HepG2 (cell line): ENCODE measurements around the gene TEDC2. TPM values are rescaled to one million over a fixed set of nuclear protein-coding genes. Genes with fewer than 3 reads are reported as not detected.

Experiments used
- GATAD1 ChIP-seq: IDR thresholded peaks from 2 replicates; pipeline ENCODE4 v1.6.1; 2016; ENCODE audit warnings: missing genetic modification reagents, missing compliant biosample characterization
- KAT8 ChIP-seq: IDR thresholded peaks from 2 replicates; pipeline ENCODE4 v1.6.1; 2016; ENCODE audit warnings: missing genetic modification reagents, missing compliant biosample characterization
- MAX ChIP-seq: IDR thresholded peaks from 2 replicates; pipeline ENCODE4 v1.6.1; 2012; ENCODE audit warnings: inconsistent platforms
- NCOR1 ChIP-seq: fragments of 200-600 bp; sonication (generic); IDR thresholded peaks from 2 replicates; pipeline ENCODE4 v1.7.0; 2017; ENCODE audit warnings: antibody characterized with exemption, low read length, borderline replicate concordance
- RFX5 ChIP-seq: IDR thresholded peaks from 2 replicates; pipeline ENCODE4 v1.6.1; 2011; ENCODE audit warnings: low read depth, low read length, improper control_type of control experiment
- TAF1 ChIP-seq: sonication (generic); formaldehyde crosslinking; IDR thresholded peaks from 2 replicates; pipeline ENCODE4 v1.4.0; 2020; ENCODE audit warnings: missing genetic modification reagents
- TP53 ChIP-seq: sonication (generic); formaldehyde crosslinking; conservative IDR thresholded peaks from 2 replicates; pipeline ENCODE4 v1.4.0; 2020; ENCODE audit warnings: missing genetic modification reagents
- ZBTB38 ChIP-seq: sonication (generic); formaldehyde crosslinking; IDR thresholded peaks from 2 replicates; pipeline ENCODE4 v1.5.1; 2020; ENCODE audit warnings: mild to moderate bottlenecking, missing genetic modification reagents
- ZBTB49 ChIP-seq: sonication (generic); formaldehyde crosslinking; IDR thresholded peaks from 2 replicates; pipeline ENCODE4 v1.4.0; 2020; ENCODE audit warnings: missing genetic modification reagents, borderline replicate concordance
- ZNF563 ChIP-seq: sonication (generic); formaldehyde crosslinking; IDR thresholded peaks from 2 replicates; pipeline ENCODE4 v1.8.0; 2022; ENCODE audit warnings: mild to moderate bottlenecking, moderate library complexity, missing genetic modification reagents
- polyA plus RNA-seq, 8 experiments: library from polyadenylated mRNA; depleted of rRNA in 3 of 8; stranded (reverse) in 7 of 8; unstranded in 1 of 8; fragments of >200 nt; fragmentation: Illumina TruSeq in 4 of 8; extraction: Trizol in 4 of 8; gene quantifications; 2 replicates each; pipeline versions ENCODE4 v1.2.1 to v1.2.3, GENCODE V29; 2011 to 2016; ENCODE audit warnings: low read depth in 4 of 8, missing spikeins in 1 of 8, mixed read lengths in 1 of 8; ENCODE audit not compliant: insufficient read depth in 1 of 8
- total RNA-seq, 5 experiments: library from RNA; depleted of rRNA; stranded (reverse); fragments of >200 nt; fragmentation: Illumina TruSeq; extraction: Trizol; gene quantifications; 2 replicates each; pipeline ENCODE4 v1.2.3, GENCODE V29; 2016; ENCODE audit warnings: low read depth in 1 of 5
- TF ChIP-seq, protein P1 (sequence below): sonication (generic); formaldehyde crosslinking; IDR thresholded peaks from 2 replicates; pipeline ENCODE4 v1.5.1; 2020; ENCODE audit warnings: missing genetic modification reagents, mild to moderate bottlenecking, borderline replicate concordance
- TF ChIP-seq, protein P2 (sequence below): sonication (generic); formaldehyde crosslinking; IDR thresholded peaks from 2 replicates; pipeline ENCODE4 v1.4.0; 2020; ENCODE audit warnings: mild to moderate bottlenecking, missing genetic modification reagents
- TF ChIP-seq, protein P3 (sequence below): IDR thresholded peaks from 2 replicates; pipeline ENCODE4 v1.6.1; 2016; ENCODE audit warnings: missing biosample characterization, missing genetic modification reagents, low read depth

The TEDC2 gene
- total and polyA plus RNA-seq, 2 of the 13 experiments (the other 11 are each of a cell fraction or from before 2014, with no cell fraction given), result 6.2 to 24.4 TPM

DNA sequence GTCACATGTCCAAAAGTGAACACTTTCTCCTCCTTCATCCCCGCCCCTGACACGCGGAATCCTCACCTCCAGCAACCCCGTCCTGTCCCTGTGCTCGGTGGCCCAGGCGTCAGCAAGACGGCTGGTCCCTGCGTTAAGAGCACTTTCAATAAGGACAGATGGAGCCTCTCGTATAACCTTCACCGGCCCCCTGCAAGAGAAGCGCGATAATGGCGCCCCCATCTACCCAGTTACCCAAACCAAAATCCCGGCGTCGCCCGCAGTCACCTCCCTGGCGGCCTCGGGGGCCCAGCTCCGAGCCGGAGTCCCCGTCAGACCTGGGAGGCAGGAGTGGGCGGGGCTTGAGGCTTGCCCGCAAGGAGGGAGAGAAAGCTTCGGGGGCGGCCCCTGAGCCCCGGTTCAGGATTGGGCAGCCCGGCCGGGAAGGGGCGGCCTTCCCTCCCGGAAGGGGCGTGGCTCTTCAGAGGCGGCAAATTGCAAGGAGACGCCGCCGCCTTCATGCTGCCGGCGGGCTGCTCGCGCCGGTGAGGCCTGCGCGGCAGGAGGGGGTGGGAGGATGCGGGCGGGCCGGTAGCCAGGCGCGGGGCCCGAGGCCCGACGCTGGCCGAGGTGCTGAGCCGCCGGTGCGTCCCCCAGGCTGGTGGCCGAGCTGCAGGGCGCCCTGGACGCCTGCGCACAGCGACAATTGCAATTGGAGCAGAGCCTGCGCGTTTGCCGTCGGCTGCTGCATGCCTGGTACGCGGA lies at the start of gene TEDC2 (continued):
- TF ChIP-seq ZBTB49 (no peak), NCOR1 (peak; percentile 44; the same call in 1 of the 2 replicates), MAX (peak; percentile 94), GATAD1 (CRISPR knock-in tag) (peak; percentile 88), TAF1 (CRISPR knock-in tag) (peak; percentile 35; the same call in 1 of the 2 replicates), TP53 (CRISPR knock-in tag) (no peak), KAT8 (CRISPR knock-in tag) (peak; percentile 50; the same call in 1 of the 2 replicates), ZBTB38 (CRISPR knock-in tag) (peak; percentile 16; the same call in 1 of the 2 replicates), RFX5 (no peak), ZNF563 (CRISPR knock-in tag) (no peak)
- TF ChIP-seq, protein P1, sequence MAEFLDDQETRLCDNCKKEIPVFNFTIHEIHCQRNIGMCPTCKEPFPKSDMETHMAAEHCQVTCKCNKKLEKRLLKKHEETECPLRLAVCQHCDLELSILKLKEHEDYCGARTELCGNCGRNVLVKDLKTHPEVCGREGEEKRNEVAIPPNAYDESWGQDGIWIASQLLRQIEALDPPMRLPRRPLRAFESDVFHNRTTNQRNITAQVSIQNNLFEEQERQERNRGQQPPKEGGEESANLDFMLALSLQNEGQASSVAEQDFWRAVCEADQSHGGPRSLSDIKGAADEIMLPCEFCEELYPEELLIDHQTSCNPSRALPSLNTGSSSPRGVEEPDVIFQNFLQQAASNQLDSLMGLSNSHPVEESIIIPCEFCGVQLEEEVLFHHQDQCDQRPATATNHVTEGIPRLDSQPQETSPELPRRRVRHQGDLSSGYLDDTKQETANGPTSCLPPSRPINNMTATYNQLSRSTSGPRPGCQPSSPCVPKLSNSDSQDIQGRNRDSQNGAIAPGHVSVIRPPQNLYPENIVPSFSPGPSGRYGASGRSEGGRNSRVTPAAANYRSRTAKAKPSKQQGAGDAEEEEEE (CRISPR knock-in tag), result no peak
- TF ChIP-seq, protein P2, sequence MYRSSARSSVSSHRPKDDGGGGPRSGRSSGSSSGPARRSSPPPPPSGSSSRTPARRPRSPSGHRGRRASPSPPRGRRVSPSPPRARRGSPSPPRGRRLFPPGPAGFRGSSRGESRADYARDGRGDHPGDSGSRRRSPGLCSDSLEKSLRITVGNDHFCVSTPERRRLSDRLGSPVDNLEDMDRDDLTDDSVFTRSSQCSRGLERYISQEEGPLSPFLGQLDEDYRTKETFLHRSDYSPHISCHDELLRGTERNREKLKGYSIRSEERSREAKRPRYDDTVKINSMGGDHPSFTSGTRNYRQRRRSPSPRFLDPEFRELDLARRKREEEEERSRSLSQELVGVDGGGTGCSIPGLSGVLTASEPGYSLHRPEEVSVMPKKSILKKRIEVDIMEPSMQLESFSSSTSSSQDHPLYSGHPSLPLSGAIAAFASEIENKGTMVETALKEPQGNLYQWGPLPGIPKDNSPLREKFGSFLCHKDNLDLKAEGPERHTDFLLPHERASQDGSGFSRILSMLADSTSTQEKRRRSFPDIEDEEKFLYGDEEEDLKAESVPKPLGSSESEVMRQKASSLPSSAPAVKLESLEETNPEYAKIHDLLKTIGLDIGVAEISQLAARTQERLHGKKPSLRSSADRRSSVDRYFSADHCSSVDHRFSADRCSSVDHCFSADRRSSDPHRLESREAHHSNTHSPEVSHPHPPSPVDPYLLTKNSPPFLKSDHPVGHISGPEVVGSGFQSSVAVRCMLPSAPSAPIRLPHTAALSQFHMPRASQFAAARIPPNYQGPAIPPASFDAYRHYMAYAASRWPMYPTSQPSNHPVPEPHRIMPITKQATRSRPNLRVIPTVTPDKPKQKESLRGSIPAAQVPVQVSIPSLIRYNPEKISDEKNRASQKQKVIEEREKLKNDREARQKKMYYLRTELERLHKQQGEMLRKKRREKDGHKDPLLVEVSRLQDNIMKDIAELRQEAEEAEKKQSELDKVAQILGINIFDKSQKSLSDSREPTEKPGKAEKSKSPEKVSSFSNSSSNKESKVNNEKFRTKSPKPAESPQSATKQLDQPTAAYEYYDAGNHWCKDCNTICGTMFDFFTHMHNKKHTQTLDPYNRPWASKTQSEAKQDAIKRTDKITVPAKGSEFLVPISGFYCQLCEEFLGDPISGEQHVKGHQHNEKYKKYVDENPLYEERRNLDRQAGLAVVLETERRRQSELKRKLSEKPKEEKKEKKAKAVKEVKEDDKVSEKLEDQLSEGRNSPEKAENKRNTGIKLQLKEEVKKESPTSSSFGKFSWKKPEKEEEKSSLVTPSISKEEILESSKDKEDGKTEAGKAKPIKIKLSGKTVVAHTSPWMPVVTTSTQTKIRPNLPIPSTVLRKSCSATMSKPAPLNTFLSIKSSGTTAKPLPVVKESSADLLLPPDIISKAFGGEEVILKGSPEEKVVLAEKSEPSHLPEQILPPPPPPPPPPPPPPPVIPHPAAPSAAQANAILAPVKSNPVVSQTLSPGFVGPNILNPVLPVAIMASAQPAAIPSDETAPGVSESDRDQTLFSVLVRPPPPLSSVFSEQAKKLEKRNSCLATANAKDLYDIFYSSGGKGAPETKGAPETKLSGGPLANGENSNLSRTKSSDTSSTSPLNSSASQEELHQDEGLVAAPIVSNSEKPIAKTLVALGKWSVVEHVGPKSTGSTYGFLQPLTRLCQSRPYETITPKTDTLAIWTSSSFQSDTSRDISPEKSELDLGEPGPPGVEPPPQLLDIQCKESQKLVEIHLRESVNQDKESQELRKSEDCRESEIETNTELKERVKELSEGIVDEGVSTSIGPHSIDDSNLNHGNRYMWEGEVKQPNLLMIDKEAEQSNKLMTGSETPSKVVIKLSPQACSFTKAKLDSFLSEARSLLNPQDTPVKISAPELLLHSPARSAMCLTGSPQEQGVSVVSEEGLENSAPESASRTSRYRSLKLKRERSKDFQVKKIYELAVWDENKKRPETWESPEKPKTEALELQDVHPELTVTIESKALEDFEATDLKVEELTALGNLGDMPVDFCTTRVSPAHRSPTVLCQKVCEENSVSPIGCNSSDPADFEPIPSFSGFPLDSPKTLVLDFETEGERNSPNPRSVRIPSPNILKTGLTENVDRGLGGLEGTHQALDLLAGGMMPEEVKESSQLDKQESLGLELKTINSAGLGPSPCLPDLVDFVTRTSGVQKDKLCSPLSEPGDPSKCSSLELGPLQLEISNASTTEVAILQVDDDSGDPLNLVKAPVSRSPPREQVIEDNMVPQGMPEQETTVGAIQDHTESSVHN, result no peak
- TF ChIP-seq, protein P3, sequence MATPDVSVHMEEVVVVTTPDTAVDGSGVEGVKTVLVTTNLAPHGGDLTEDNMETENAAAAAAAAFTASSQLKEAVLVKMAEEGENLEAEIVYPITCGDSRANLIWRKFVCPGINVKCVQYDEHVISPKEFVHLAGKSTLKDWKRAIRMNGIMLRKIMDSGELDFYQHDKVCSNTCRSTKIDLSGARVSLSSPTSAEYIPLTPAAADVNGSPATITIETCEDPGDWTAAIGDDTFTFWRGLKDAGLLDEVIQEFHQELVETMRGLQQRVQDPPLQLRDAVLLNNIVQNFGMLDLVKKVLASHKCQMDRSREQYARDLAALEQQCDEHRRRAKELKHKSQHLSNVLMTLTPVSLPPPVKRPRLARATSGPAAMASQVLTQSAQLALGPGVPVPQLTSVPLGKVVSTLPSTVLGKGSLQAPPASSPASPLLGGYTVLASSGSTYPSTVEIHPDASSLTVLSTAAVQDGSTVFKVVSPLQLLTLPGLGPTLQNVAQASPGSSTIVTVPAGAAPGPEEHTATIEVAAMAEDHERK (CRISPR knock-in tag), result no peak
